Measurements from ENCODE around the gene SCRN2.

The SCRN2 gene

DNA sequence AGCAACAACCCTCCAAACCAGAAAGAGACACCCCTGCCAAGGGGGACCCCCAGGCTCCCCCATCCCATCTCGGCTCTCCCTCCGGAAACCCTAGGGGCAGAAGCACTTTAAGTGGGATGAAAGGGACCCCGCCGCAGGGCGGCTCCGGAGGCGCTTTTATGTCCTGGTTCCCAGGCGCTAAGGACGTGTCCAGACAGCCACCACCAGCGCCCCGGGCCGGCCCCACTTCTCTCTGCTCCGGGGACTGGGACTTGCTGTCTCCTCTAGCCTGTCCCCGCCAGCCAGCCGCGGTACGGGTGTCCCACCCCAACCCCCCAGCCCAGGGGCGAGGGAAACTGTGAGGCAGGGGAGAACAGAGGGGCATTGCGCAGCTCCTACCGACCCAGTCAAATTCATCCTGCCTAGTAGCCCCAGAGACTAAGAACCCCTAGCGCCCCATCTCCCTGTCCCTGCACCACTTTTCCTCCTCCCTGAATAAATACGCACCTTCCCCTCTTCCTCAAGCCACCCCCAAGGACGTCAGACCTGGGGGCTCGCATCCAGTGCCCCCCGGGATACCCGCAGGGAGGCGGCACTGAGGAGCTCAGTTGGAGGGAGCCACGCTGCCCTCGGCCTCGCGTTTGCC, 5.8 kb upstream of the SCRN2 start:
- H3K4me3 ChIP-seq (ENCODE audit: low read depth in 1 of 2, low read length in 1 of 2): no peak overlapping the region
- TF ChIP-seq, protein P1, sequence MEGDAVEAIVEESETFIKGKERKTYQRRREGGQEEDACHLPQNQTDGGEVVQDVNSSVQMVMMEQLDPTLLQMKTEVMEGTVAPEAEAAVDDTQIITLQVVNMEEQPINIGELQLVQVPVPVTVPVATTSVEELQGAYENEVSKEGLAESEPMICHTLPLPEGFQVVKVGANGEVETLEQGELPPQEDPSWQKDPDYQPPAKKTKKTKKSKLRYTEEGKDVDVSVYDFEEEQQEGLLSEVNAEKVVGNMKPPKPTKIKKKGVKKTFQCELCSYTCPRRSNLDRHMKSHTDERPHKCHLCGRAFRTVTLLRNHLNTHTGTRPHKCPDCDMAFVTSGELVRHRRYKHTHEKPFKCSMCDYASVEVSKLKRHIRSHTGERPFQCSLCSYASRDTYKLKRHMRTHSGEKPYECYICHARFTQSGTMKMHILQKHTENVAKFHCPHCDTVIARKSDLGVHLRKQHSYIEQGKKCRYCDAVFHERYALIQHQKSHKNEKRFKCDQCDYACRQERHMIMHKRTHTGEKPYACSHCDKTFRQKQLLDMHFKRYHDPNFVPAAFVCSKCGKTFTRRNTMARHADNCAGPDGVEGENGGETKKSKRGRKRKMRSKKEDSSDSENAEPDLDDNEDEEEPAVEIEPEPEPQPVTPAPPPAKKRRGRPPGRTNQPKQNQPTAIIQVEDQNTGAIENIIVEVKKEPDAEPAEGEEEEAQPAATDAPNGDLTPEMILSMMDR (IDR thresholded peaks at IDR 0.05): no peak
- peaks cover 89% of the 10 kb centered on the region for H3K27me3 ChIP-seq
- H3K27ac ChIP-seq: no peak overlapping the region
- no peaks in the 10 kb centered on the region for H3K36me3 ChIP-seq
- no peaks in the 10 kb centered on the region for H3K9me3 ChIP-seq
- H3K4me1 ChIP-seq (ENCODE audit: control insufficient read depth in 1 of 2, insufficient read depth in 1 of 2, low read depth in 1 of 2, low read length in 1 of 2): peaks cover 0 to 7% of the 10 kb centered on the region in 2 experiments

DNA sequence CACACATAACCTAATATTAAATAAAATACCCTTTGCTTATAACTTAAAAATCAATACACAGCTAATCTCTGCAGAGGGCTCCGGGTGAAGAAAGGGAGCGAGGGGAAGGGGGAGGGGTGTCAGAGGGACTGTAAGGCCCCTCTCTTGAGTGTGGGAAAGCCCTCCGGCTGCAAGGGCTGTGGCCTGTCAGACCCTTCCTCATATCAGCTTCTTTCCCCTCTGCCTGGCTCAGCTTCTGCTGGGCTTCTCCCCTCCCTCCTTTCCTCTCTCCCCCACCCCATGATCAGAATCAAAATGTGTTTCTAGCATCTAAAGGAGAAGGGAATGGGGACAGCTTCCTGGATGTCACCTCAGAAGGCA, 4.6 kb upstream of the SCRN2 start:
- Histone ChIP-seq H3K27ac (no peak overlapping the region), H3K36me3 (no peaks in the 10 kb centered on the region), H3K4me1 (ENCODE audit: control insufficient read depth in 1 of 2, insufficient read depth in 1 of 2, low read depth in 1 of 2, low read length in 1 of 2) (peaks cover 7% of the 10 kb centered on the region in 2 experiments), H3K9me3 (no peaks in the 10 kb centered on the region), H3K27me3 (peaks cover 77% of the 10 kb centered on the region), H3K4me3 (ENCODE audit: low read depth in 1 of 2, low read length in 1 of 2) (no peak overlapping the region)
- TF ChIP-seq, protein P1 (IDR thresholded peaks at IDR 0.05): no peak

DNA sequence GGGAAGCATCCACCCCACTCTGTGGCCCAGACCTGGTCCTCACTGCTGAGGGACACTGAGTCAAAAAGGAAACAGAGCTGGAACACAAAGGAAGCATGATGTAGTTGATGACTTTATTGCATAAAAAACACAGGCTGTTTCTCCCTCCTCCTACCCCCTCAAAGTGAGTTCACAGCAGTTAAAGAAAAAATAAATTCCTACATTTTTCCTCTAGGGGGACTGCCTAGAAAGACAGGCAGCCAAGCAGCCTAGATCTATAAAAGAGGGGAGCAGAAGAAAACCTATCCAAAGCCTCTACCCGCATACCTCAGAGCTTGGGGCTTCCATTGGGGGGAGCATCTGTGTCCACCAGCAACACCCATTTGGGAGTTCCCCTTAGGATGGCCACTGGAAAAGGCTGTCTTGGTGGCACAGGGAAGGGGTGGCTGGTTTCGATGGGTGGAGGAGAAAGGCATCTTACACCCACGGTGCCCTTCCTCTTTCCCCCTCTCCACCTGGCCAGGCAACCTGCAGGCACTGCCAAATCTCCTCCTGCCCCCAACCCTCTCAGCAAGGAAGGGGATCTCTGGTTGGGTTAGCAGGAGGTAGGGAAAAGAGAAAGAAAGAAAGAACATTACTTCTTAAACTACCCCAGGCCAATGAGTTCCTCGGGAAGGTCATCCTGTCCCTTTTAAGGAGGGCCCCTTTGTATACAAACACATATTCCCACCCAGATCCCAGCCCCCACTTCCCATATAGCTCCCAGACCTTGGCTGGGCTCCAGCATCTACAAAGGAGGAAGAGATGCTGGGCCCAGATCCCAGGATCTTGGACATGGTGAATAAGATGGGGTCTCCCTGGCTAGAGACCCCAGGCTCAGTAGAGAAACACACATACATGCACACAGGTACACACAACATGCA, 4.0 kb upstream of the SCRN2 start:
- Histone ChIP-seq H3K4me3 (ENCODE audit: low read depth in 1 of 2, low read length in 1 of 2) (no peak overlapping the region), H3K36me3 (no peaks in the 10 kb centered on the region), H3K27ac (no peak overlapping the region), H3K9me3 (no peaks in the 10 kb centered on the region), H3K27me3 (peaks cover 71% of the 10 kb centered on the region), H3K4me1 (ENCODE audit: control insufficient read depth in 1 of 2, insufficient read depth in 1 of 2, low read depth in 1 of 2, low read length in 1 of 2) (peaks cover 12% of the 10 kb centered on the region in 2 experiments)
- TF ChIP-seq, protein P1 (IDR thresholded peaks at IDR 0.05): no peak

DNA sequence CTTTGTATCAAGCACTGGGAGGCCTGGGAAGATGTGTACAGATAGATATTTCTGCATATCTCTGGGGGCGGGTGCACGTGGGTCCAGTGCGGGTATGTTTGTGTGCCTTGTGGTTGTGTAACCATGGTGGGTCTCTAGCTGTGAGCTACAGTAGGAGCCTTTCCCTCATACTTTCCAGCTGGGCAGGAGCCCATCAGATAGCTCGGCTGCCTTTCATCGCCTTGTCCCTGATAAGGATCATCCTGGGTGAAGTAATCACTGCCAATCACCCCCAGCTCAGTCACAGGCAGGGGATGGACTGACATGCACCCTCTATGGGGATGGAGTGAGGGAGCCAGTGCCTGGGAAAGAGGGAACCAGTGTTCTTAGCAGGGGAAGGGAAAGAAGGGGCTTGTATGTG, 3.2 kb upstream of the SCRN2 start:
- Histone ChIP-seq H3K4me1 (ENCODE audit: control insufficient read depth in 1 of 2, insufficient read depth in 1 of 2, low read depth in 1 of 2, low read length in 1 of 2) (peaks cover 12% of the 10 kb centered on the region in 2 experiments), H3K9me3 (no peaks in the 10 kb centered on the region), H3K36me3 (no peaks in the 10 kb centered on the region), H3K27me3 (peaks cover 63% of the 10 kb centered on the region), H3K27ac (no peak overlapping the region), H3K4me3 (ENCODE audit: low read depth in 1 of 2, low read length in 1 of 2) (no peak overlapping the region)
- TF ChIP-seq, protein P1 (IDR thresholded peaks at IDR 0.05): no peak

DNA sequence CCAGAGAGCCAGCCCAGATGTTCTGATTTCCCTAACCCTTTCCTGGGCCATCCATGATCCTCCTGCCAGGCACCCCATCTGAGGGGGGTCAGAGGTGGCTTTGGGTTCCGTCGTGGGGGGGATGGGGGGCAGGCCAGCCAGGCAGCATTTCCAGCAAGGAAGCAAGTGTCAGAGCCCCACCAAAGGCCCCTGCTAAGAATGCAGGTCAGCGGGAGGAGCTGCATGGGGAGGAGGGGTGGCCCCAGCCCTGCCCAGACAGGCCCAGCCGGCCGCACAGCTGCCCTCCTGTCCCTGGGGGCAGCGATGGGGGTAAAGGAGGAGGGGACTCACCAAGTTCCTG, 2.3 kb upstream of the SCRN2 start:
- no peak overlapping the region for H3K27ac ChIP-seq

More for the DNA sequence above, 2.3 kb upstream of the SCRN2 start:
- no peak overlapping the region for H3K4me3 ChIP-seq (ENCODE audit: low read depth in 1 of 2, low read length in 1 of 2)
- H3K27me3 ChIP-seq: peaks cover 54% of the 10 kb centered on the region
- H3K4me1 ChIP-seq (ENCODE audit: control insufficient read depth in 1 of 2, insufficient read depth in 1 of 2, low read depth in 1 of 2, low read length in 1 of 2): peaks cover 12% of the 10 kb centered on the region in 2 experiments
- no peaks in the 10 kb centered on the region for H3K9me3 ChIP-seq
- peaks cover 6% of the 10 kb centered on the region for H3K36me3 ChIP-seq
- TF ChIP-seq, protein P1 (IDR thresholded peaks at IDR 0.05): no peak
